GM21723 (cell line): ENCODE results near the gene ATP1B1.

Source experiments
- ATAC-seq: cut with Tn5 transposase; IDR thresholded peaks from one replicate; pipeline ENCODE4 v1.9.1; 2021; ENCODE audit warnings: mild to moderate bottlenecking, moderate library complexity; ENCODE audit not compliant: unreplicated experiment

ATP1B1 gene

GRCh38 chr1:169092399-169092798 lies 14.1 kb upstream of the ATP1B1 start:
- no peak for ATAC-seq

DNA sequence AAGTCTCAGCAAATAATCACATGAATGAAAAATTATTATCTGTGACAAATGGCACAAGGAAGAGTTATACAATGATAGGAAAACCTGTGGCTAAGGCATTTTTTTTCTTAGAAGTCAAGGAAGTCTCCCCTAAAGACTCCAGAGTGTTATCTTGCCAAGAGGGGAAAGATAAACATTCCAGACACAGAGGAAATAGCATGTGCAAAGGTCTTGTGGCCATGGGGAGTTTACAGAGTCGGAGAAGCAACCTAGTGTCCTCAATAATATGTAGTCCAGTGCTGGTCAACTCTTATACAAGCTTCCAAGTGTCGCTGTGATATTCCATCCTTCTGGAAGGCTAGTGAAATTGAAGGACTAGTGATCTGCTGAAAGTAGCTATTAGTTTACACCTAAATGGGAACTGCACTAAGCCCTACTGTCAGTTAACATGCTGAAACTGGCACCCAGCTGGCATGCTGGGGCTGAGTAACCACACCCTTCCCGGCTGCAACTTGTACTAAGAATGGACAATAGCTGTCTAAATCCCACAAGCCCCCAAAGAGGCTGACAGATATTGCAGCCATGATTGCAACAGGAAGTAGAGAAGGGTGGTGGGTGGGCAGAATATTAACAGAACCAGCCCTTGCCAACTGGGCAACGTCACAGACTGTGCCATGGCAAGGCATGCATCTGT lies 11.5 kb upstream of the ATP1B1 start:
- no peak for ATAC-seq

DNA sequence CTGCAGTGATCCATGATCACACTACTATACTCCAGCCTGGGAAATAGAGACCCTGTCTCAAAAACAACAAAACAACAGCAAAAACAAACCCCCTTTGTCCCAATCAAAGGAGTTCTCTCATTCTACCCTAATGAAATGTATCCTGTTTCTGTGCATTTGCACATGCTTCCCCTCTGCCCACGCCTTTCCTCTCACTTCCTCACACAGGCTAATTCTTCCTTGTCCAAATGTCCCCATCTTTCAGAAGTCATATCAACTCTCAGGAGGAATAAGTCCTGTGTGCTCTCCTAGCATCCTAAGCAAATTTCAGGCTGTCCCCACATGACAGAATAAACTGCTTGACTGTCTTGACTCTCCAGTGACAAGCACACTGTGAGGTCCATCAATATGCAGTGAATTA lies 8.1 kb upstream of the ATP1B1 start:
- no peak for ATAC-seq

GRCh38 chr1:169099561-169099960 lies 6.9 kb upstream of the ATP1B1 start:
- no peak for ATAC-seq

- no peak for ATAC-seq
Observed at GRCh38 chr1:169100208-169100607, 6.3 kb upstream of the ATP1B1 start.

GRCh38 chr1:169100651-169101088 lies 5.8 kb upstream of the ATP1B1 start:
- ATAC-seq, result no peak

DNA sequence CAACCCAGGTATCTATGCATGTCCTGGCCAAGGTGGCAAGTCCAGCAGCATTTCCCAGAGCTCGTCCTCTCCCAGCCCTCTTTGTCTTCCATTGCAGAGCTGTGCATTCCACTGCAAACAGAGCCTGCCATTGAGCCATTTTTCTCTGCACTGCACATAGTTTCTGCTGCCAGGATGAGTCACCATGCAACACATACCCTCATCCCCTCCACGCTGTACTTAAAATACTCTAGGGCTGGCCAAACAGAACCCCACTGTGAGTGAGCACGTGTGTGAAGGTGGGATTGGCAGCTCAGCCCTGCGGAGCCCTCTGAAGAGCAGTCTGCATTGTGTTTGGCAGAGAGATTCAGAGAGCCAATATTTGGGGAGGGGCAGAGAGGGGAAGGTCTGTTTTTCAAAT lies 3.9 kb upstream of the ATP1B1 start:
- no peak for ATAC-seq

DNA sequence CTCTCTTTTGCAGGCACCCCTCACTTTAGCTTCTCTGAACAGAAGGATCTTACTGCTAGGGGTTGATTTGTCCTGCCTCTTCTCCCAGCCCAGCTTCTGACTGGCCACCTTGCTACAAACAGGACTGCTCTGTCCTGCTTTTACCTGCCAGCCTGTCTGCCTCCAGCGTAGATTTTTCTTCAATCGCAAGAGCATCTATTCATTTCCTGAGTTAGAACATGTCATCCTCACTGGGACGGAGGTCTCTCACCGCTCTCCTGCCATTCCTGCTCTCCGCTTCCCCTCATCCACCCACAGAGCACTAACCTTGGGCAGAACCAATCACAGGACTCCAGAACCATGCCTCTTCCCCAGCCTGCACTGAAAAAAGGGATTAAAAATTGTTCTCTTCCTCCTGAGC lies 3.5 kb upstream of the ATP1B1 start:
- ATAC-seq, result no peak

DNA sequence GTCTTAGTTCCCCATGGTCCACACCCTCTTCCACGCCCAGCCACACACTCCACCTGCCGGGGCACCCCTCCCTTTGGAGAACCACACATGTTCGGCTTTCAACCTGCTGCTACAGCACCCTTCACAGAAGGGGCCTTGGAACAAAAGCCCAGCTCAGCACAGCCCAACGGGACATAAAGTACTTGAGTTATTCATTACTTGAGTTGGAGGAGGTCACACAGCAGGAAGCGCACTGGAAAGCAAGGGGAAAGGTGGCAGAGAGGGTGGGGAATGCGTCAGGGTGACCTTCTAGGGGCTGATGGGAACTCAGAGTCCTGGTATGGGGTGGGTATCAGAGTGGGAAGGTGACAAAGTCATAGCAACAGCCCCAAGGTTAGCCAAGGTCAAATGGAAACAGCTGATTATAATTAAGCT lies 3.0 kb upstream of the ATP1B1 start:
- no peak for ATAC-seq

GRCh38 chr1:169105087-169105433 lies 1.4 kb upstream of the ATP1B1 start:
- ATAC-seq, result no peak

DNA sequence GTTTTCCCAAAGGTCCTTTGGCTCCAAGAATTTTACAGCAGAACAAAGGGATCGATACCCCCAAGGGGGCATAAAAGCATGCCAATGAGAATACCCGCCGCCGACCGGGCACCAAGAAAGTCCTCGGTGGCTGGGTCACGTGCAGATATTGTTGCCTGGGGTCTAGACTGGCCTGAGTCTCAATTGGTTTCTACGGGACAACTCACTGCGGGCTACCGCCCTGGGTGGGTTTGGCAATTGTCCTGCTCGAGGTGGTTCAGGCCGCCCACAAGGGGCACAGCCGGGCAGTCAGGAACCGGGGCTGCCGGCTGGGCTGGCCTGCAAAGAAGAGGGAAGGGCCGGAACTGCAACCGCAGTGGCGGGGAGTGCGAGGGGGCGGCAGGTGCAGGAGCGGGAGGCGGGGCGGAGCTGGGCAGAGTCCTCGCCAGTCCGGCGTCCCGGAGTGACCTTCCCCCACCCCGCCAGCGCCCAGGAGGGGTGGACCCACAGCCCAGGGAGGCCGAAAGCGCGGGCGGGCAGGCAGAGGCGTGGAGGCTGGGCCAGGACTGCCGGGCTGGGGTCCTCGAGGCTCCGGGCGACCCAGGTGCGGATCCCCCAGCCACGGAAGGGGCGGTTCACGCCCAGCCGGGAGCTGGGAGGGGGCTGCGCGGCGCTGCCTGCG lies 926 bp upstream of the ATP1B1 start:
- peak; percentile 35 for ATAC-seq

DNA sequence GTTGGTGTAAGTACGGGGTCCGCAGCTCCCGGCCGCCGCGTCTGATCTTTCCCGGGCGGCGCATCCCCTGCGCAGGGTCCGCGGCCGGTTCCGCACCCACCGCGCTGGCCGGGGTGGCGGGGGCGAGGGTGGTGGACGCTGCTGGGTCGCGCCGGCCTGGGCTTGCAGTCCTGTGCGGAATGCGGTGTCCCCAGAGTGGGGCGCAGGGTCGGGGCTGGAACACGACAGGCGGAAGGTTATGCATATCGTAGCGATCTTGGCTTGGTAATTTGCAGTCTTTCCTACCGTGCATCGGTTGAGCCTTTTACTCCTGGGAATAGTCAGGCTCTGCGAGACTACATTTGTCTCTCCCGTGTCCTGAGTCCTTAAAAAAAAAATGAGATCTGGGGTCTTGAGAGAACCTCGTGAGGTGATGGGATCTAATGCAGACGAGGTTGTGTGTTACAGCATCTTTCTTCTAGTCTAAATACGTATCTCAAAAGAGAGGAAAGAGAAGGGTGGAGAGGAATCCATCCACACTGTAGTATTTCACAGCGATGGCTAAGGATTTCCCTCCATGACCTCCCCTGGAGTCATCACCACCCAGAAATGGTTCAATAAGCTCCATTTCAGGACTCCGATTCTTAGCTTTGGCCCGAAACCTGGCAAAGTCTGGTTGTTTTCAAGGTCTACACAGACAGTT lies 572 bp downstream of the ATP1B1 start:
- ATAC-seq, result no peak

DNA sequence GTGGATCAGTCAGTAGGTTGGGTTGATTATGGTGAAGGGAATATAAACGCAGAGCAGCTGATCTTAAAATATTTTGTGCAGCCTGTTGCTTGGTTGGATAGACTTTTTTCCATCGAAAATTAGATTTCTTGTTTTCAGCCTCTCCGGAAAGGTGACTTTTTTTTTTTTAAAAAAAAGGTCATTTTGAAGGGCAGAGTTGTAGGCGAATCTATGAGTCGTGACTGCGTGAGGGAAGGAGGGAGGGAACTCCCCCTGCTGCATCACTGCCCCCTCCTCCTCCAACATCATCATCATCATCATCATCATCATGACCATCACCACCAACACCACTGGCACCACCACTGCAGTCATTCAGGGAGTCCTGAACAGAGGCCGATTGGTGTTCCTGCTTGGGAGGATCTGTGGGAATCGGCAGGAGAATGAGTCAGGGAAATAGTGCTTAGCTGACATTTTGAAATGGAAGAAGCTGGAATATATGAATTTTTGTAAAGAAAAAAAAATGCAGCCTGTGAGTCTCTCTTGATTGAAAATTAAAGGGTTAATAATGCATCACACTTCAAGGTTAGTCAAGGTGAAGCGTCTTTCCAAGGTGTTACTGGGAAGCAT lies 1.2 kb downstream of the ATP1B1 start:
- no peak for ATAC-seq

DNA sequence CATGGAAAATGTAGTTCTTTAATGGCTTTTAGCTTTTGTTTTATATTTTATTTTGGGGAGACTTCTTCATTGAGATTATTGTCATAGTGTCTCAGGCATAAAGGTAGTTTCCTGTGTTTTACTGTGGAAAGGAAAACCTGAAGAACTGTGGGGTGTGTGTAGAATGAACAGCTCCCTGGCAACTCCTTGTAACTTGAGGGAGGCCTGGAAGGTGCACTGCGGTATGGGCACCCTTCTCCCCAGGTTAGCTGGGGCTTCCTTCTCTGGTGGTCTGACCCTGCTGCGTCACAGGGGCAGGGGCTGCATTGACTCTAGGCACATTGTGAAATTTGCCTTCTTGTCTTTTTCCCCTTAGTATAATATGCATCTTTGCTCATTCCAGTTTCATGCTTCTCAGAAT lies 1.7 kb downstream of the ATP1B1 start:
- ATAC-seq, result no peak

GRCh38 chr1:169108863-169109560 lies 2.5 kb downstream of the ATP1B1 start:
- ATAC-seq, result no peak

- ATAC-seq, result no peak
Observed at GRCh38 chr1:169109561-169110134, 3.2 kb downstream of the ATP1B1 start.

GRCh38 chr1:169110236-169110635 lies 3.7 kb downstream of the ATP1B1 start:
- ATAC-seq, result no peak

- no peak for ATAC-seq
Observed at GRCh38 chr1:169110689-169111447, 4.4 kb downstream of the ATP1B1 start.

DNA sequence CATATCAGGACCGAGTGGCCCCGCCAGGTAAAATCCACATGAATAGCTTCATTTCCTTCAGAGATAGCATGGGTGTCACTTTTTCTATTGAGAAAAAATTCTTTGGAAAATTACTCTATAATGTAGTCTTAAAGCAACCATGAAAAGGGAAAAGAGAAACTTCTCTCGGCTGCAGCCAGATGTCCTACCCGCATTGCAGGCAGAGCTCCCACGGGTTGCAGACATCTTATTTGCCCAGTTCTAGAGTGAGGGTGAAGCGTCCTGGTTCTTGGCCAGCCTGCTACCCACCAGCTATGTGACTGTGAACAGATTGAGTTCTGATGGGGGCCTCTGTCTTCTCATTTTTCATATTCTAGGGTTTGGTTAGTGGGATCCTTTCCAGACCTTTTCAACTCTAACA lies 5.0 kb downstream of the ATP1B1 start:
- ATAC-seq, result no peak

GRCh38 chr1:169112241-169112640 lies 5.8 kb downstream of the ATP1B1 start:
- no peak for ATAC-seq
